ENCODE results near the gene PDPK1.
A peak's percentile ranks its signal among the peaks of the same experiment; 100 is the strongest.

The PDPK1 gene
- long read RNA-seq, full-length matches to known transcripts: 54 of 91 reads
- long read RNA-seq, partial matches to known transcripts: 3 of 91 reads
- long read RNA-seq, other reads (novel, unspliced or antisense): 34 of 91 reads

- Histone ChIP-seq H3K4me3 (replicated peaks; ENCODE audit: insufficient read depth, low read length) (peak within 1 kb of the TSS; percentile 56), H3K27me3 (ENCODE audit: insufficient read depth, poor library complexity, severe bottlenecking) (no peaks in the 10 kb centered on the region), H3K27ac (replicated peaks) (peak within 1 kb of the TSS; percentile 65)
- peak; percentile 88 to 93 for DNase-seq (ENCODE audit: low read depth in 1 of 2, low spot score in 1 of 2)
- no peak for TF ChIP-seq POLR2AphosphoS5 (IDR thresholded peaks at IDR 0.05; ENCODE audit: low read depth)
- TF ChIP-seq CTCF (IDR thresholded peaks at IDR 0.05; ENCODE audit: insufficient read depth, low read length): no peak
- peak; percentile 64; the same call in 1 of the 2 replicates for TF ChIP-seq GABPA (IDR thresholded peaks at IDR 0.05; ENCODE audit: low read depth)
- TF ChIP-seq REST (IDR thresholded peaks at IDR 0.05; ENCODE audit: insufficient replicate concordance, low read depth): no peak
- TF ChIP-seq SPI1 (IDR thresholded peaks at IDR 0.05; ENCODE audit: borderline replicate concordance, low read depth): no peak
Measured at GRCh38 chr16:2537451-2538379, at the start of gene PDPK1. PDPK1 (plus strand) TSS chr16:2538021; CDS start chr16:2538113, 92 bp downstream.

GRCh38 chr16:2489581-2489980 lies 48.2 kb upstream of the PDPK1 start:
- H3K27ac ChIP-seq (replicated peaks): no peak overlapping the region
- H3K27me3 ChIP-seq (ENCODE audit: insufficient read depth, poor library complexity, severe bottlenecking): no peaks in the 10 kb centered on the region
- no peak overlapping the region for H3K4me3 ChIP-seq (replicated peaks; ENCODE audit: insufficient read depth, low read length)
- TF ChIP-seq GABPA (IDR thresholded peaks at IDR 0.05; ENCODE audit: low read depth): no peak
- TF ChIP-seq REST (IDR thresholded peaks at IDR 0.05; ENCODE audit: insufficient replicate concordance, low read depth): no peak
- TF ChIP-seq CTCF (IDR thresholded peaks at IDR 0.05; ENCODE audit: insufficient read depth, low read length): no peak
- TF ChIP-seq SPI1 (IDR thresholded peaks at IDR 0.05; ENCODE audit: borderline replicate concordance, low read depth): no peak
- no peak for TF ChIP-seq POLR2AphosphoS5 (IDR thresholded peaks at IDR 0.05; ENCODE audit: low read depth)
- DNase-seq (ENCODE audit: low read depth in 1 of 2, low spot score in 1 of 2): no peak

- DNase-seq (ENCODE audit: low read depth in 1 of 2, low spot score in 1 of 2): no peak
- Histone ChIP-seq H3K4me3 (replicated peaks; ENCODE audit: insufficient read depth, low read length) (no peak overlapping the region), H3K27me3 (ENCODE audit: insufficient read depth, poor library complexity, severe bottlenecking) (no peaks in the 10 kb centered on the region), H3K27ac (replicated peaks) (no peak overlapping the region)
- TF ChIP-seq POLR2AphosphoS5 (IDR thresholded peaks at IDR 0.05; ENCODE audit: low read depth) (no peak), REST (IDR thresholded peaks at IDR 0.05; ENCODE audit: insufficient replicate concordance, low read depth) (no peak), GABPA (IDR thresholded peaks at IDR 0.05; ENCODE audit: low read depth) (no peak), SPI1 (IDR thresholded peaks at IDR 0.05; ENCODE audit: borderline replicate concordance, low read depth) (no peak), CTCF (IDR thresholded peaks at IDR 0.05; ENCODE audit: insufficient read depth, low read length) (no peak)
Measured at GRCh38 chr16:2490190-2491105, 47.4 kb upstream of the PDPK1 start.
